ENCODE results near the gene DYSF.

DNA sequence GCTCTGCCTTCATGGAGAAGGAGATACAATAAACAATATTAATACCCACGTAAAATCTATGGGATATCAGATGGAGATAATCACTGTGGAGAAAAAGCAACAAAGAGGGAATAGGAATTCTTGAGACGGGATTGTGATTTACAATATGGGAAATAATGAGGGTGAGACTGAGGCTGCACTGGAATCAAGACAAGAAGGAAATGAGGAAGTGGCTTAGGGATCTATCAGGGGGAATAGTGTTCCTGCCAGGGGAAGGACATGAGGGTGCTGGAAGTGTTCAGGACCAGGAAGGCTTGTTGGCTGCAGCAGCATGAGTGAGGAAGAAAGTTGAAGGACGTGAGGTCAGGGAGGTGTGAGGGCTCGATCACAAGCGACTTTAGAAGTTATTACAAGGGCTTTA, 182.4 kb downstream of the DYSF start:
- TF ChIP-seq, protein P1, sequence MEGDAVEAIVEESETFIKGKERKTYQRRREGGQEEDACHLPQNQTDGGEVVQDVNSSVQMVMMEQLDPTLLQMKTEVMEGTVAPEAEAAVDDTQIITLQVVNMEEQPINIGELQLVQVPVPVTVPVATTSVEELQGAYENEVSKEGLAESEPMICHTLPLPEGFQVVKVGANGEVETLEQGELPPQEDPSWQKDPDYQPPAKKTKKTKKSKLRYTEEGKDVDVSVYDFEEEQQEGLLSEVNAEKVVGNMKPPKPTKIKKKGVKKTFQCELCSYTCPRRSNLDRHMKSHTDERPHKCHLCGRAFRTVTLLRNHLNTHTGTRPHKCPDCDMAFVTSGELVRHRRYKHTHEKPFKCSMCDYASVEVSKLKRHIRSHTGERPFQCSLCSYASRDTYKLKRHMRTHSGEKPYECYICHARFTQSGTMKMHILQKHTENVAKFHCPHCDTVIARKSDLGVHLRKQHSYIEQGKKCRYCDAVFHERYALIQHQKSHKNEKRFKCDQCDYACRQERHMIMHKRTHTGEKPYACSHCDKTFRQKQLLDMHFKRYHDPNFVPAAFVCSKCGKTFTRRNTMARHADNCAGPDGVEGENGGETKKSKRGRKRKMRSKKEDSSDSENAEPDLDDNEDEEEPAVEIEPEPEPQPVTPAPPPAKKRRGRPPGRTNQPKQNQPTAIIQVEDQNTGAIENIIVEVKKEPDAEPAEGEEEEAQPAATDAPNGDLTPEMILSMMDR (IDR thresholded peaks at IDR 0.05), result no peak
- no peak for TF ChIP-seq ZFX (IDR thresholded peaks at IDR 0.05; ENCODE audit: borderline replicate concordance)

Measured in 22Rv1 (cell line).